Esophagus squamous epithelium (tissue), 4 donors: ENCODE data around the gene LDB2.

ENCODE experiments used
- POLR2A ChIP-seq, 4 donors: fragments of 450-650 bp; IDR thresholded peaks; one replicate each; pipeline ENCODE4 v1.6.1; 2017; ENCODE audit warnings: antibody characterized with exemption in 4 of 4, mild to moderate bottlenecking in 4 of 4, moderate library complexity in 3 of 4
- TF ChIP-seq, protein P1 (sequence below), 6 experiments: fragments of 450-650 bp in 4 of 6; fragments of 200-600 bp in 2 of 6; sonication (generic) in 2 of 6; IDR thresholded peaks; one replicate each; pipeline ENCODE4 v1.5.1; 2016 to 2019; ENCODE audit warnings: antibody characterized with exemption in 6 of 6, mild to moderate bottlenecking in 4 of 6, moderate library complexity in 4 of 6

- no peak for TF ChIP-seq POLR2A (IDR thresholded peaks at IDR 0.05)
- TF ChIP-seq, protein P1, sequence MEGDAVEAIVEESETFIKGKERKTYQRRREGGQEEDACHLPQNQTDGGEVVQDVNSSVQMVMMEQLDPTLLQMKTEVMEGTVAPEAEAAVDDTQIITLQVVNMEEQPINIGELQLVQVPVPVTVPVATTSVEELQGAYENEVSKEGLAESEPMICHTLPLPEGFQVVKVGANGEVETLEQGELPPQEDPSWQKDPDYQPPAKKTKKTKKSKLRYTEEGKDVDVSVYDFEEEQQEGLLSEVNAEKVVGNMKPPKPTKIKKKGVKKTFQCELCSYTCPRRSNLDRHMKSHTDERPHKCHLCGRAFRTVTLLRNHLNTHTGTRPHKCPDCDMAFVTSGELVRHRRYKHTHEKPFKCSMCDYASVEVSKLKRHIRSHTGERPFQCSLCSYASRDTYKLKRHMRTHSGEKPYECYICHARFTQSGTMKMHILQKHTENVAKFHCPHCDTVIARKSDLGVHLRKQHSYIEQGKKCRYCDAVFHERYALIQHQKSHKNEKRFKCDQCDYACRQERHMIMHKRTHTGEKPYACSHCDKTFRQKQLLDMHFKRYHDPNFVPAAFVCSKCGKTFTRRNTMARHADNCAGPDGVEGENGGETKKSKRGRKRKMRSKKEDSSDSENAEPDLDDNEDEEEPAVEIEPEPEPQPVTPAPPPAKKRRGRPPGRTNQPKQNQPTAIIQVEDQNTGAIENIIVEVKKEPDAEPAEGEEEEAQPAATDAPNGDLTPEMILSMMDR (IDR thresholded peaks at IDR 0.05): no peak
These were observed 202.5 kb downstream of the LDB2 start for GRCh38 chr4:16695896-16696295.
